ENCODE measurements around the gene BRD3OS. TPM values are rescaled to one million over a fixed set of nuclear protein-coding genes. Genes with fewer than 3 reads are reported as not detected.

The BRD3OS gene
- total RNA-seq, 1 donor from 2014 or later: 17.3 TPM

DNA sequence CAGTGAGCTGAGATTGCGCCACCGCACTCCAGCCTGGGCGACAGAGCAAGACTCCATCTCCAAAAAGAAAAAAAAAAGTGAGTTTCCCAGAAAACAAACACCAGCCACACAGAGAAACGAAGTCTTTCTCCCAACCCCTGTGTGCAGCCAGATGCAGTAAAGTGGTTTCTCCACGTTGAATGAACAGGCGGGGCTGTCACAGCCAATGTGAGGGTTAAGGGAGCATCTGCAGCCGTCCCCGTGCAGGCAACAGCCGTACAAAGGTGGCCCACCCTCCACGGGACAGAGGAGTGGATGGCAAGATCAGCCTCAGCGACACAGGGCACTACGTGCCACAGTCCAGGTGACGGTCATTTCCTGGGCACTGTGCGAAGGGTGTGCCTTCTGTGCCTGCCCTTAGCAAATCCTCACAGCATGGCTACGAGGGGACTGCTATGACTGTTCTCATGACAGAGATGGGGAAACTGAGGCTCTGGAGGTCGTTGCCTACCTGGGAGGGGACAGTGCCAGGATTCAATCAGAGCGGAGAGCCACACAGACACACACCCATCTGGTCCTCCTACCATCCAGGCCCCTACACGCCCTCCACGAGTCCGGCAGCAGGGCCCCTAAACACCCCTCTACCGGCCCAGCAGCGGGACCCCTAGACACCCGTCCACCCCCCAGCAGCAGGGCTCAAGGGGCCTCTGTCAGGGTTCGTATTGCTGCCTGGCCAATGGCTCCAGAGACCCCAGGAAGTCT lies 35.5 kb upstream of the BRD3OS start:
- ChIA-PET POLR2A (interaction anchor here (0.6 to 1.5 kb wide), 10 partner anchors 9 to 166 kb away, joined by 3 to 8 read pairs (median 4); no protein-coding TSS in a partner anchor), CTCF (interaction anchor here (1.4 kb wide), 1 partner anchor 208 kb away, joined by 3 read pairs; no protein-coding TSS in a partner anchor)
- H3K4me3 Mint-ChIP-seq: peak overlapping the region; percentile 90
- peaks cover 18% of the 10 kb centered on the region for H3K36me3 Mint-ChIP-seq (ENCODE audit: low read depth)
- peak overlapping the region; percentile 38 for H3K27ac Mint-ChIP-seq
- H3K9me3 Mint-ChIP-seq: no peaks in the 10 kb centered on the region
- TF ChIP-seq, protein P1, sequence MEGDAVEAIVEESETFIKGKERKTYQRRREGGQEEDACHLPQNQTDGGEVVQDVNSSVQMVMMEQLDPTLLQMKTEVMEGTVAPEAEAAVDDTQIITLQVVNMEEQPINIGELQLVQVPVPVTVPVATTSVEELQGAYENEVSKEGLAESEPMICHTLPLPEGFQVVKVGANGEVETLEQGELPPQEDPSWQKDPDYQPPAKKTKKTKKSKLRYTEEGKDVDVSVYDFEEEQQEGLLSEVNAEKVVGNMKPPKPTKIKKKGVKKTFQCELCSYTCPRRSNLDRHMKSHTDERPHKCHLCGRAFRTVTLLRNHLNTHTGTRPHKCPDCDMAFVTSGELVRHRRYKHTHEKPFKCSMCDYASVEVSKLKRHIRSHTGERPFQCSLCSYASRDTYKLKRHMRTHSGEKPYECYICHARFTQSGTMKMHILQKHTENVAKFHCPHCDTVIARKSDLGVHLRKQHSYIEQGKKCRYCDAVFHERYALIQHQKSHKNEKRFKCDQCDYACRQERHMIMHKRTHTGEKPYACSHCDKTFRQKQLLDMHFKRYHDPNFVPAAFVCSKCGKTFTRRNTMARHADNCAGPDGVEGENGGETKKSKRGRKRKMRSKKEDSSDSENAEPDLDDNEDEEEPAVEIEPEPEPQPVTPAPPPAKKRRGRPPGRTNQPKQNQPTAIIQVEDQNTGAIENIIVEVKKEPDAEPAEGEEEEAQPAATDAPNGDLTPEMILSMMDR (IDR thresholded peaks at IDR 0.05): no peak
- DNase-seq (no peak), ATAC-seq (ENCODE audit: low read depth) (no peak)
- H3K27me3 Mint-ChIP-seq: no peaks in the 10 kb centered on the region
- intact Hi-C loops (cut with micrococcal nuclease): loop anchor here (5.0 kb wide), 4 partner anchors 62 to 252 kb away; partner anchors contain the start of gene SARDH
- H3K4me1 Mint-ChIP-seq: peaks cover 65% of the 10 kb centered on the region

DNA sequence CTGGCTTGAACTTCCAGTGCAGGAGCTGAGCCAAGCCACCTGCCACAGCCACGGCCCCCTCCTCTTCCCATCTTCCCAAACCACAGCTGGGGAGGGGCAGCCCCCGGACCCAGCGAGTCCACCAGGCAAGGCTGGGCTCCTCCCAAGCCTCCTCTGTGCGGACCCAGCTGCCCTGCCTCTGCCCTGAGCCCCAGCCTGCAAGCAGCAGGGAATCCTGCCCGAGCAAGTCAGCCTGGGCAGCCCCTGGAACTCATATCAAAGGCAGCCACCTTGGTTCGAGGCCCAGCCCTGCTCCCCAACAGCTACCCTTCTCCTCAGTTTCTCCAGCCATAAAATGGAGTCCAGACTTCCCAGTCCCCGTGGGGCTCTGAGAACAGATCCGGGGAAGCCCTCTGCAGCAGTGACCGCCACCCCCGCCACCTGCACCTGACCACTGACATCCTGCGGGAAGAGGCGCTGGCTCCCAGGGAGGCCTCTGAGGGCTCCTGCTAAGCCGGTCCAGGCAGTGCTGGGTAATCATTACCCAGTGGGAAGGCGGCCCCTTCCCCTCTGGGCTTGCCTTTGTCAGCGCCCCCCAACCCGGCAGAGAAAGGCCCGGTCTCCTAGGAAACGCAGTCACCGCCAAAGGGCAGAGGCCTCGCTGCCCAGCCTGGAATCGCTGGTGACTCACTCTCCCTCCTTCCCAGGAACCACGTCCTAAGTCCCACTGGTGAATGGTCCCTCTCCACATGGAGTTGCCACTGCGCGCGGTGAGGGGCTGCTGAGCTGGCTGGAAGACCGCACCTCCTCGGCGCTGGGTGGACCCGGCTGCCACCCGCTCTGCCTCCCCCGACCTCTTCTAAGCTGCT lies 34.7 kb upstream of the BRD3OS start:
- peak overlapping the region; percentile 53 for H3K27ac Mint-ChIP-seq
- ATAC-seq (ENCODE audit: low read depth) (no peak), DNase-seq (no peak)
- H3K4me3 Mint-ChIP-seq: peak overlapping the region; percentile 90
- CTCF ChIA-PET: interaction anchor here (1.0 to 1.1 kb wide), 2 partner anchors 38 to 208 kb away, joined by 3 to 5 read pairs; no protein-coding TSS in a partner anchor
- TF ChIP-seq, protein P1 (IDR thresholded peaks at IDR 0.05): no peak
- peaks cover 16% of the 10 kb centered on the region for H3K36me3 Mint-ChIP-seq (ENCODE audit: low read depth)
- intact Hi-C loops (cut with micrococcal nuclease): loop anchor here (5.0 kb wide), 4 partner anchors 63 to 253 kb away; partner anchors contain the start of gene SARDH
- peaks cover 61% of the 10 kb centered on the region for H3K4me1 Mint-ChIP-seq
- POLR2A ChIA-PET: interaction anchor here (0.7 to 4.3 kb wide), 6 partner anchors 10 to 196 kb away, joined by 3 to 30 read pairs (median 3); no protein-coding TSS in a partner anchor
- no peaks in the 10 kb centered on the region for H3K9me3 Mint-ChIP-seq
- H3K27me3 Mint-ChIP-seq: no peaks in the 10 kb centered on the region

DNA sequence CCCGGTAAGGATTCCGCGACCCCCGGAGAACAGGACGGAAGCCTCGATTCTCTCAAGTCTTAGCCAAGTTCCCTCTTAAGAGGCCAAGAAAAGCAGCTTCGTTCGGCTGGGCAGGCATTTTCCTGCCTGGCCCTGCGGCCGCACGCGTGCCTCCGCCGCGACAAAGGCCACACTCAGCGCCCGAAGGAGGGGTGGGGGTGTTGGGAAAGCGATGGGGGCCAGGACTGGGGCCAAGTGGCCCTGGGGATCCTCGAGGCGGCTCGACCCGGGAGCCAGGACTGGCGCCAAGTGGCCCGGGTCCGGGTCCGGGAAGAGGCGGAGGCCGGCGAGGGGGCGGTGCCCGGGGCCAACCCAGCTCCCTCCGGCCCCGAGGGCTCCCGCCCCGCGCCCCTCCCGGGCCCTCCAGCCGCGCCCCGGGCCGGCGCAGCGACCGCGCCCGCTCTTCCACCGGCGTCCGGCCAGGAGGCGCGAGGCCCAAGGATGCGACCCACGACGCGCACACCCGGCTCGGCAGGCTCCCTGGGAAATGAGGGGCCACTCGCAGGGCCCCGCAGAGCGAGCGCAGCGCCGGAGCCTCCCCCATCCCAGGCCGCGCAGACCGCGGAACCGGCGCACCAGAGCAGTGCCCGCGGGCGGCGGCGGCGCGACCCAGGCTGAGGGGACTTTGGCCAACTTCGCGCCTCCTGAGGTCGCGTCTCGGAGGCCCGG lies 33.9 kb upstream of the BRD3OS start:
- peak overlapping the region; percentile 90 for H3K4me3 Mint-ChIP-seq
- peaks cover 53% of the 10 kb centered on the region for H3K4me1 Mint-ChIP-seq
- ATAC-seq (ENCODE audit: low read depth) (peak; percentile 2), DNase-seq (peak; percentile 43)
- POLR2A ChIA-PET: interaction anchor here (0.7 to 4.3 kb wide), 3 partner anchors 11 to 197 kb away, joined by 3 to 30 read pairs (median 3); no protein-coding TSS in a partner anchor
- H3K36me3 Mint-ChIP-seq (ENCODE audit: low read depth): peaks cover 8% of the 10 kb centered on the region
- no peaks in the 10 kb centered on the region for H3K9me3 Mint-ChIP-seq
- H3K27ac Mint-ChIP-seq: peak overlapping the region; percentile 53
- intact Hi-C loops (cut with micrococcal nuclease): loop anchor here (5.0 kb wide), 4 partner anchors 64 to 254 kb away; partner anchors contain the start of gene SARDH
- CTCF ChIA-PET: interaction anchor here (1.0 to 1.1 kb wide), 2 partner anchors 38 to 209 kb away, joined by 3 to 5 read pairs; no protein-coding TSS in a partner anchor
- no peaks in the 10 kb centered on the region for H3K27me3 Mint-ChIP-seq
- TF ChIP-seq, protein P1 (IDR thresholded peaks at IDR 0.05): no peak

DNA sequence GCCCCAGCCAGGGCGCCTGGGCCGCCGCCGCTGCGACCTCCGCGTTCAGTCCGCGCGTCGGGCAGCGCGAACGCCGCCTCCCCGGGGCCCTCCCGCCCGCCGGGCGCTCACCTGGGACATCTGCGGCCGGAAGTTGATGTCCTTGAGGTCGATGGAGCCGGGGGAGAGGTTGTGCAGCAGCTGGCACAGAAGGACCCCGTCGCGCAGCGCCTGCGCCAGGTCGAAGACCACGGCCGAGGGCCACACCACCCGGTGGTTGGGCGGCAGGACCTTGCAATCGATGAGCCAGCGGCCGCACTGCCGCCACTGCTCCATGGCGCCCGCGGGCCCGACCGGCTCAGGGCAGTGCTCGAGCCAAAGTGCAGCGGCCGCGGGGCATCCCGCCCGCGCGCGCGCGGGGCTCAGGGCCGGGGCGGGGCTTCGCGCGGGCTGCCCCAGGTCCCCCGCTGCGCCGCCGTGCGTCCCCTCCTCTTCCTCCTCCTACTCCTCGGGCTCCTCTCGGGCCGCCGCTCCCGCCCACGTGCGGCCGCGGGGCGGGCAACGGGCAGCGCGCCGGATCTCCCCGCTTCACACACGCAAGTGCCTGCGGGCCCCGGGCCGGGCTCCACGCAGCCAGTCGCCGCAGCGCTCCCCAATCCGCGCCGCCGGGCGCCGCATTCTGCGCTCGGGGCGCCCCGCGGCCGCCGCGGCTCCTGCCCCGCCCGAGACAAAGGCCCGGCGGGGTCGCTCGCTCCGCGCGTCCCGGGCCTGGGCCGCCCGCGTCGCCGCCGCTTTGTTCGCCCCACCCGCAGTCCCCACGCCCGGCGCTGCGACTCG lies 33.1 kb upstream of the BRD3OS start, which contains the start of gene VAV2:
Gene VAV2, minus strand, starts transcription at position 361 of the 816 bp plus-strand sequence. Its CDS starts 46 bp downstream, at position 315.
- TF ChIP-seq, protein P1 (IDR thresholded peaks at IDR 0.05): no peak
- H3K4me3 Mint-ChIP-seq: peak within 1 kb of the TSS; percentile 90
- peaks cover 5% of the 10 kb centered on the region for H3K36me3 Mint-ChIP-seq (ENCODE audit: low read depth)
- H3K4me1 Mint-ChIP-seq: peaks cover 47% of the 10 kb centered on the region
- peak within 1 kb of the TSS; percentile 65 for H3K27ac Mint-ChIP-seq
- ATAC-seq (ENCODE audit: low read depth): peak; percentile 63
- no peaks in the 10 kb centered on the region for H3K9me3 Mint-ChIP-seq
- ChIA-PET CTCF (interaction anchor here (1.0 to 5.3 kb wide), 10 partner anchors 30 to 249 kb away, joined by 3 to 220 read pairs (median 5); no protein-coding TSS in a partner anchor), POLR2A (interaction anchor here (0.7 to 4.3 kb wide), 6 partner anchors 11 to 200 kb away, joined by 3 to 30 read pairs (median 5); no protein-coding TSS in a partner anchor)
- intact Hi-C loops (cut with micrococcal nuclease): loop anchor here (1.0 to 5.0 kb wide), 10 partner anchors 13 to 255 kb away; partner anchors contain the start of genes BRD3OS and SARDH
- peak; percentile 70 for DNase-seq
- H3K27me3 Mint-ChIP-seq: no peaks in the 10 kb centered on the region

Data from activated B cell treated with CpG ODN at 0.5 μM for 24 hours (primary cell).